Measurements from ENCODE around the gene STMN1.

DNA sequence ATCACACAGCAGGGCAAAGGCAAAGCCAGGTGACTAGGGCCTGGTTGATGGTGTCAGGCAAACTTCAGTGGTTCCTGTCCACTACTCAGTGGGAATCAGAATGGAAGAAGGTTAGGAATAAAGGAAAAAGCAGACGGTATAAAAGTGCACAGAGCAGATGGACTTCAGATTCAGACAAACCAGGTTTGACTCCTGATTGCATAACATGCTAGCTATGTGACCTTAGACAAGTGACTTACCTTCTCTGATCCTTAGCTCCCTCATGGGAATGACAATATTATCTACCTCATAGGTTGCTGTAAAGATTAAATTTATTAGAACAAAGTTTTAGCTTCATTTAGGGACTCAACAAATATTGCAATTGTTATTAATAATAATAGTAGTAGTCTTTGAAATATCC lies 35.6 kb downstream of the STMN1 start:
- TF ChIP-seq, protein P1, sequence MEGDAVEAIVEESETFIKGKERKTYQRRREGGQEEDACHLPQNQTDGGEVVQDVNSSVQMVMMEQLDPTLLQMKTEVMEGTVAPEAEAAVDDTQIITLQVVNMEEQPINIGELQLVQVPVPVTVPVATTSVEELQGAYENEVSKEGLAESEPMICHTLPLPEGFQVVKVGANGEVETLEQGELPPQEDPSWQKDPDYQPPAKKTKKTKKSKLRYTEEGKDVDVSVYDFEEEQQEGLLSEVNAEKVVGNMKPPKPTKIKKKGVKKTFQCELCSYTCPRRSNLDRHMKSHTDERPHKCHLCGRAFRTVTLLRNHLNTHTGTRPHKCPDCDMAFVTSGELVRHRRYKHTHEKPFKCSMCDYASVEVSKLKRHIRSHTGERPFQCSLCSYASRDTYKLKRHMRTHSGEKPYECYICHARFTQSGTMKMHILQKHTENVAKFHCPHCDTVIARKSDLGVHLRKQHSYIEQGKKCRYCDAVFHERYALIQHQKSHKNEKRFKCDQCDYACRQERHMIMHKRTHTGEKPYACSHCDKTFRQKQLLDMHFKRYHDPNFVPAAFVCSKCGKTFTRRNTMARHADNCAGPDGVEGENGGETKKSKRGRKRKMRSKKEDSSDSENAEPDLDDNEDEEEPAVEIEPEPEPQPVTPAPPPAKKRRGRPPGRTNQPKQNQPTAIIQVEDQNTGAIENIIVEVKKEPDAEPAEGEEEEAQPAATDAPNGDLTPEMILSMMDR (IDR thresholded peaks at IDR 0.05; ENCODE audit: low read depth, low read length): no peak
- no peak for TF ChIP-seq POLR2A (IDR thresholded peaks at IDR 0.05; ENCODE audit: extremely low read depth, insufficient read length)
